ENCODE results near the gene MDM1. TPM values are rescaled to one million over a fixed set of nuclear protein-coding genes. Genes with fewer than 3 reads are reported as not detected.

The MDM1 gene
- total RNA-seq, 1 experiment from 2014 or later, result 10.6 TPM

DNA sequence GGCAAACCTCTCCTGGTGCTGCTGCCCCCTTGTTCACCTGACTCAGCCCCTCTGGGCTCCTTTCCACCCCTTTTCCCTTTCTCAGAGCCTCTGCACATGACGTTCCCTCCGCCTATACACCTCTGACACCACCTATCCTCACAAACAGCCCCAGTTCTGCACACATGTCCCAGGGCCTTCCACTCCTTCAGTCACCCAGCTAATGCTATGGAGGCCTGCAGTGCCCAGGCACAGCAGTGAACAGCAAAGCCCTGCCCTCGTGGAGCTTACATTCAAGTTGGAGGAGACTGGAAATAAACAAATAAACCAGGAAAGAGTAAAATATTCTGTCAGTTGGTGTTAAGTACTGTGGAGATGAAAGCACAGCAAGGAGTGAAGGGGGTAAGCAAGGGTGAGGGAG, 38.5 kb upstream of the MDM1 start:
- Histone ChIP-seq H2AK5ac (ENCODE audit: insufficient read length, low read length) (no peak overlapping the region), H3K56ac (ENCODE audit: insufficient read length, low read depth, low read length) (no peak overlapping the region), H3K27me3 (ENCODE audit: insufficient read depth, low read length) (no peaks in the 10 kb centered on the region), H2BK5ac (ENCODE audit: insufficient read length, low read length) (no peak overlapping the region), H3K4ac (ENCODE audit: low read depth, low read length) (no peak overlapping the region), H3K27ac (ENCODE audit: insufficient read length, low read depth, low read length) (no peak overlapping the region), H2BK15ac (ENCODE audit: low read depth, low read length) (no peak overlapping the region), H3K18ac (ENCODE audit: insufficient read length, low read depth, low read length) (no peak overlapping the region), H3K23ac (ENCODE audit: insufficient read length, low read depth, low read length) (no peak overlapping the region), H3K14ac (ENCODE audit: insufficient read depth, low read length) (no peak overlapping the region), H3K79me2 (ENCODE audit: insufficient read depth, low read length) (0 out of 2 replicates have a peak, but pooled peaks cover 2% of the 10 kb centered on the region), H3K9me3 (ENCODE audit: control insufficient read depth, low read depth, low read length) (no peaks in the 10 kb centered on the region), H3K79me1 (ENCODE audit: insufficient read depth, low read depth, low read length, poor library complexity, severe bottlenecking) (no peaks in the 10 kb centered on the region), H4K20me1 (ENCODE audit: control insufficient read depth, insufficient read depth, insufficient read length) (no peaks in the 10 kb centered on the region), H3T11ph (ENCODE audit: low read length) (no peak overlapping the region), H3K9ac (ENCODE audit: extremely low read depth, insufficient read length, low read length) (no peak overlapping the region), H2BK12ac (ENCODE audit: insufficient read length, low read depth, low read length) (no peak overlapping the region), H3K4me1 (ENCODE audit: insufficient read depth, low read length) (no peaks in the 10 kb centered on the region), H4K8ac (replicated peaks; ENCODE audit: insufficient read length, low read depth, low read length) (no peak overlapping the region), H3K4me2 (ENCODE audit: insufficient read depth, insufficient read length, low read length) (no peak overlapping the region), H4K91ac (ENCODE audit: insufficient read length, low read depth, low read length) (no peak overlapping the region), H4K5ac (ENCODE audit: insufficient read length, low read depth, low read length) (no peak overlapping the region), H3K23me2 (ENCODE audit: insufficient read length, low read depth, low read length, poor library complexity, severe bottlenecking) (no peaks in the 10 kb centered on the region), H2BK120ac (ENCODE audit: low read depth, low read length, poor library complexity, severe bottlenecking) (no peak overlapping the region), H2AFZ (ENCODE audit: low read length) (no peak overlapping the region), H2BK20ac (ENCODE audit: low read depth, low read length, poor library complexity, severe bottlenecking) (no peak overlapping the region)
- WGBS (ENCODE audit: extremely low coverage, insufficient read length, low lambda C conversion rate), result no CpG with 5 or more reads among the region's 3 CpGs
- Mint-ChIP-seq H3K27me3 (ENCODE audit: low read depth) (peaks cover 6% of the 10 kb centered on the region), H3K9me3 (no peaks in the 10 kb centered on the region), H3K27ac (no peak overlapping the region; a peak in 2 of 7 replicates), H3K4me1 (peaks cover 11 to 15% of the 10 kb centered on the region in 2 experiments), H3K4me3 (no peak overlapping the region), H3K36me3 (ENCODE audit: insufficient read depth in 1 of 3, low read depth in 3 of 3) (no peaks in the 10 kb centered on the region; a peak in 1 of 7 replicates)
- DNase-seq, result no peak
- TF ChIP-seq, protein P1, sequence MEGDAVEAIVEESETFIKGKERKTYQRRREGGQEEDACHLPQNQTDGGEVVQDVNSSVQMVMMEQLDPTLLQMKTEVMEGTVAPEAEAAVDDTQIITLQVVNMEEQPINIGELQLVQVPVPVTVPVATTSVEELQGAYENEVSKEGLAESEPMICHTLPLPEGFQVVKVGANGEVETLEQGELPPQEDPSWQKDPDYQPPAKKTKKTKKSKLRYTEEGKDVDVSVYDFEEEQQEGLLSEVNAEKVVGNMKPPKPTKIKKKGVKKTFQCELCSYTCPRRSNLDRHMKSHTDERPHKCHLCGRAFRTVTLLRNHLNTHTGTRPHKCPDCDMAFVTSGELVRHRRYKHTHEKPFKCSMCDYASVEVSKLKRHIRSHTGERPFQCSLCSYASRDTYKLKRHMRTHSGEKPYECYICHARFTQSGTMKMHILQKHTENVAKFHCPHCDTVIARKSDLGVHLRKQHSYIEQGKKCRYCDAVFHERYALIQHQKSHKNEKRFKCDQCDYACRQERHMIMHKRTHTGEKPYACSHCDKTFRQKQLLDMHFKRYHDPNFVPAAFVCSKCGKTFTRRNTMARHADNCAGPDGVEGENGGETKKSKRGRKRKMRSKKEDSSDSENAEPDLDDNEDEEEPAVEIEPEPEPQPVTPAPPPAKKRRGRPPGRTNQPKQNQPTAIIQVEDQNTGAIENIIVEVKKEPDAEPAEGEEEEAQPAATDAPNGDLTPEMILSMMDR (conservative IDR thresholded peaks at IDR 0.05), result no peak

Measured in H9 (cell line).